ENCODE results near the gene STX2. TPM values are rescaled to one million over a fixed set of nuclear protein-coding genes. Genes with fewer than 3 reads are reported as not detected.
"Not testable (repeated sequence)": the region's sequence is repeated elsewhere in the genome, so short reads cannot be mapped to it uniquely, and the experiment has no call there.

The STX2 gene
- total RNA-seq (2014; rRNA removed; shearing (Covaris generic)), result 36.3 and 40.6 TPM in 2 replicates
- polyA plus RNA-seq (2014; cell fraction: nucleus; rRNA removed), result 62.9 and 80.6 TPM in 2 replicates

GRCh38 chr12:130838951-130839769, at the start of gene STX2:
Gene STX2 (minus strand): TSS chr12:130839250. CDS start chr12:130839099, 151 bp downstream.
- peak; percentile 82 for DNase-seq (ENCODE audit: extremely low read depth, low read depth)

GRCh38 chr12:130887190-130887589, 48.1 kb upstream of the STX2 start:
- not testable (repeated sequence) for DNase-seq (ENCODE audit: extremely low read depth, low read depth)

GRCh38 chr12:130881548-130881947, 42.5 kb upstream of the STX2 start:
- no peak for DNase-seq (ENCODE audit: extremely low read depth, low read depth)

- no peak for DNase-seq (ENCODE audit: extremely low read depth, low read depth)
Measured at GRCh38 chr12:130881046-130881445, 42.0 kb upstream of the STX2 start.

- no peak for DNase-seq (ENCODE audit: extremely low read depth, low read depth)
Measured at GRCh38 chr12:130880411-130880885, 41.4 kb upstream of the STX2 start.

GRCh38 chr12:130879781-130880389, 40.8 kb upstream of the STX2 start:
- DNase-seq (ENCODE audit: extremely low read depth, low read depth), result no peak

GRCh38 chr12:130879212-130879686, 40.2 kb upstream of the STX2 start:
- DNase-seq (ENCODE audit: extremely low read depth, low read depth), result no peak

GRCh38 chr12:130878193-130879185, 39.4 kb upstream of the STX2 start:
- no peak for DNase-seq (ENCODE audit: extremely low read depth, low read depth)

- DNase-seq (ENCODE audit: extremely low read depth, low read depth), result no peak
Measured at GRCh38 chr12:130877333-130877732, 38.3 kb upstream of the STX2 start.

- no peak for DNase-seq (ENCODE audit: extremely low read depth, low read depth)
Measured at GRCh38 chr12:130876758-130877157, 37.7 kb upstream of the STX2 start.

GRCh38 chr12:130876297-130876696, 37.2 kb upstream of the STX2 start:
- DNase-seq (ENCODE audit: extremely low read depth, low read depth), result no peak

- not testable (repeated sequence) for DNase-seq (ENCODE audit: extremely low read depth, low read depth)
Measured at GRCh38 chr12:130875708-130876107, 36.7 kb upstream of the STX2 start.

- DNase-seq (ENCODE audit: extremely low read depth, low read depth), result no peak
Measured at GRCh38 chr12:130875193-130875592, 36.1 kb upstream of the STX2 start.

GRCh38 chr12:130874696-130875095, 35.6 kb upstream of the STX2 start:
- no peak for DNase-seq (ENCODE audit: extremely low read depth, low read depth)

GRCh38 chr12:130873825-130874224, 34.8 kb upstream of the STX2 start:
- no peak for DNase-seq (ENCODE audit: extremely low read depth, low read depth)

GRCh38 chr12:130873106-130873795, 34.2 kb upstream of the STX2 start:
- DNase-seq (ENCODE audit: extremely low read depth, low read depth), result no peak

- DNase-seq (ENCODE audit: extremely low read depth, low read depth), result no peak
Measured at GRCh38 chr12:130872179-130873096, 33.4 kb upstream of the STX2 start.

GRCh38 chr12:130871286-130872178, 32.5 kb upstream of the STX2 start, which contains the start of gene RAN:
Gene RAN (plus strand): TSS chr12:130872066. CDS start chr12:130872594, 528 bp downstream.
- DNase-seq (ENCODE audit: extremely low read depth, low read depth), result peak; percentile 93
